GM18868 (cell line): ENCODE measurements around the gene PLPPR3.

Experiments used
- ATAC-seq: cut with Tn5 transposase; IDR thresholded peaks from one replicate; pipeline ENCODE4 v1.9.1; 2021; ENCODE audit warnings: mild to moderate bottlenecking, moderate library complexity; ENCODE audit not compliant: unreplicated experiment

Gene PLPPR3

GRCh38 chr19:778910-779653 is 42.7 kb downstream of the PLPPR3 start:
- ATAC-seq, result no peak

DNA sequence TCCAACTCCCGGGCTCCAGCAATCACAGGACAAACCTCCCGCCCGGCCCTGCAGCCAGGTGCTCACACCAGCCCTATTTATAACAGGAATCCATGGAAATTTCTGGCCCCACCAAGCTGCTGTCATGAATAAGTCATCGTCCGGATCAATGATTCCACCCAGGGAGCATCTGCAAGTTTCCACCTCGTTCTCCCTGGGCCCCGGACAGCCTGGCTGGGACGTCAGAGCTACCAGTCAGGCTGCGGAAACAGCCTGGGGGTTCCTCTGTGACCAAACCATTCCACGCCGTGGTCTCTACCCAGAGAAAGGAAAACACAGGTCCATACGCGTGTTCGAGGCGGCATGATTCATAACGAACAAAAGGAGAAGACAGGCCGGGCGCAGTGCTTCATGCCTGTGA is 45.2 kb downstream of the PLPPR3 start:
- no peak for ATAC-seq

DNA sequence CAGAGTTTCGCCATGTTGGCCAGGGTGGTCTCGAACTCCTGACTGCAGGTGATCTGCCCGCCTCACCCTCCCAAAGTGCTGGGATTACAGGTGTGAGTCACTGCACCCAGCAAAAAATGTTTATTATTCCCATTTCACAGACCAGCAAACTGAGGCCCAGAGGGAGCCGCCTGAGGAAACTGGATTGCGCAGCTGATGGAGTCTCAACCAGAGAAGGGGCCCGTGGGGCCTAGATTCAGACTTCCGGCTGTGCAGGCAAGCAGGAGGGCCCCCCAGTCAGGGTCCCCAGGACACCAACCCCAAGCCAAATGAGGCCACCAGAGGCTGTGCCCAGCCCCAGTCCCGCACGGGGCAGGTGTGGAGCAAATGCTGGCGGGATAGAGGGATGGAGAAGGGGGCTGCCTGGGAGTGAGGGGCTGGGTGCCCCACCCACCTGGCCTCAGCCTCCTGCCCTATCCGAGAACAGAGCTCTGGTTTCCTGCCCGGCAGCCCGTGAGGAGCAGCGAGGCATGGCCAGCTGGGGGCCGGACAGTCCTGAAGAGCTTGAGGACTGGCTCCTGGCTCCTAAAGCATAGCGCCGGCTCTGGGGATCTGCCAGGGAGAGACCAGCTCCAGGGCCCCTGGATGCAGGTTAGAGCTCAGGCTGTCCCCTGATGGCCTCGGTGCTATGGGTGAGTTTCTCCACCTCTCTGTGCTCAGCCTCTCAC is 48.9 kb downstream of the PLPPR3 start:
- no peak for ATAC-seq

DNA sequence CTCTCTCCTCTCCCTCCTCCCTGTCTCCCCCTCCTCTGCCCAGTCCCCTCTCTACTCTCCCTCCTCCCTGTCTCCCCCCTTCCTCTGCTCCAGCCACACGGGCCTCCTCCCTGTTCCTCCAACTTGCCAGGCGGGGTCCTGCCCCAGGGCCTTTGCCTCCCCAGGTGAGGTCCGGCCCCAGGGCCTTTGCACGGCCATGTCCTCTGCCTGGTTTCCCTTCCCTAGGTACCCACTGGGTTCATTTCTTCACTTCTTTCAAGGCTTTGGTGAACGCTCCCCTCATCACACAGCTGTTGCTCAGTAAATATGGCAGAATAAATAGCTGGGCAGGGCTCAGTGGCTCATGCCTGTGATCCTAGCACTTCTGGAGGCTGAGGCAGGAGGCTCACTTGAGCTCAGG is 49.7 kb downstream of the PLPPR3 start:
- no peak for ATAC-seq

DNA sequence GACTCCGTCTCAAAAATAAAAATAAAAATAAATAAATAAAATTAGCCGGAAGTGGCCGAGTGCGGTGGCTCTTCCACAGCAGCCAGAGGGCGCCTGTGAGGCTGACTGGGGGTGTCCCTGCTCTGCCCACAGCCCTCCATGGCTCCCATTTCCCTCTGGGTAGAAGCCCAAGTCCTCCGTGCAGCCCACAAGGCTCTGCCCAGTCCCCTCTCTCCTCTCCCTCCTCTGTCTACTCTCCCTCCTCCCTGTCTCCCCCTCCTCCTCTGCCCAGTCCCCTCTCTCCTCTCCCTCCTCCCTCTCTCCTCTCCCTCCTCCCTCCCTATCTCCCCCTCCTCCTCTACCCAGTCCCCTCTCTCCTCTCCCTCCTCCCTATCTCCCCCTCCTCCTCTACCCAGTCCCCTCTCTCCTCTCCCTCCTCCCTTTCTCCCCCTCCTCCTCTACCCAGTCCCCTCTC is 50.4 kb downstream of the PLPPR3 start:
- ATAC-seq, result no peak

- no peak for ATAC-seq
Measured at GRCh38 chr19:769616-770015, 52.1 kb downstream of the PLPPR3 start.

DNA sequence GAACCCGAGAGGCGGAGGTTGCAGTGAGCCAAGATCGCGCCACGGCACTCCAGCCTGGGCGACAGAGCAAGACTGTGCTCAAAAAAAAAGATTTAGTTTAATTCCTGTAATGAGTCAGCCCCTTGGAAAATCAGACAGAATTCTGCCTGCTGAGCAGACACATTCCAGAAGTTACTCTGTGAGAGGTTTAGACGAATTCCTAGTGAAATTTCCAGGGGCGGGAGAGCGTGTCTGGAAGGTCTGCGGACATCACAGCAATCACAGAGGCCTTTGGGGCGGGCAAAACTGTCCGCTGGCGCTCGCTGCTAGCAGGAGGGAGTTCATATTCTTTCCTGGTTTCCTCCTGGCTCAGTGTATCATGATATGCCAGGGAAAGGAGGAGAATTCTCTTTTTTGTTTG is 53.3 kb downstream of the PLPPR3 start:
- no peak for ATAC-seq

- ATAC-seq, result no peak
Measured at GRCh38 chr19:765179-765738, 56.5 kb downstream of the PLPPR3 start.

- ATAC-seq, result no peak
Measured at GRCh38 chr19:764301-764700, 57.5 kb downstream of the PLPPR3 start.

GRCh38 chr19:763869-764268 is 57.9 kb downstream of the PLPPR3 start:
- ATAC-seq, result no peak

GRCh38 chr19:763181-763580 is 58.6 kb downstream of the PLPPR3 start:
- ATAC-seq, result no peak
